GM12892 (cell line): ENCODE measurements around the gene OR52E8.

Experiments used
- POLR2AphosphoS5 ChIP-seq: IDR thresholded peaks from 2 replicates; pipeline ENCODE4 v1.6.1; 2011; ENCODE audit warnings: low read depth, low read length, control low read depth
- TAF1 ChIP-seq: IDR thresholded peaks from 2 replicates; pipeline ENCODE4 v1.6.1; 2011; ENCODE audit warnings: low read depth, mild to moderate bottlenecking, control low read depth, low read length, borderline replicate concordance

- TF ChIP-seq POLR2AphosphoS5 (no peak), TAF1 (no peak)
These were observed 8.3 kb upstream of the OR52E8 start for GRCh38 chr11:5865826-5866225.
